H1 (cell line): ENCODE measurements around the gene KLHL3. TPM values are rescaled to one million over a fixed set of nuclear protein-coding genes. Genes with fewer than 3 reads are reported as not detected.

ENCODE experiments used
- KDM5A ChIP-seq: fragments of 200-600 bp; IDR thresholded peaks from 2 replicates; pipeline ENCODE4 v1.7.1; 2012; ENCODE audit warnings: mild to moderate bottlenecking, low read length, inconsistent platforms, mixed read lengths
- RXRA ChIP-seq: IDR thresholded peaks from 2 replicates; pipeline ENCODE4 v1.6.1; 2011; ENCODE audit warnings: low read depth, mild to moderate bottlenecking, low read length, moderate library complexity; ENCODE audit not compliant: insufficient read depth
- SIX5 ChIP-seq: IDR thresholded peaks from 2 replicates; pipeline ENCODE4 v1.6.1; 2011; ENCODE audit warnings: mild to moderate bottlenecking, low read depth, low read length
- SP2 ChIP-seq: IDR thresholded peaks from 2 replicates; pipeline ENCODE4 v1.6.1; 2012; ENCODE audit warnings: mild to moderate bottlenecking, low read length, inconsistent platforms
- polyA plus RNA-seq, 7 experiments: library from polyadenylated mRNA; depleted of rRNA in 3 of 7; stranded (reverse) in 5 of 7; unstranded in 2 of 7; fragments of >200 nt in 5 of 7; fragments of 200-250 nt in 2 of 7; gene quantifications; 1 replicate in 5 of 7; 2 replicates in 1 of 7; 4 replicates in 1 of 7; pipeline versions ENCODE4 v1.2.1 to v1.2.3, GENCODE V29; 2011 to 2013; ENCODE audit warnings: missing spikeins in 2 of 7, mixed read lengths in 2 of 7
- total RNA-seq: library from RNA; stranded (reverse); fragmentation: NEBNext Ultra II Directional; extraction: Animal tissue kit (Norgen Biotek cat#: 25700); gene quantifications from 2 replicates; pipeline ENCODE4 v1.2.1, GENCODE V29; 2021
- TF ChIP-seq, protein P1 (sequence below): fragments of 300-600 bp; sonication (generic); IDR thresholded peaks from 2 replicates; pipeline ENCODE4 v1.7.1; 2012; ENCODE audit warnings: low read length, moderate library complexity, mild to moderate bottlenecking, inconsistent platforms; ENCODE audit not compliant: insufficient replicate concordance

KLHL3 gene
- total and polyA plus RNA-seq, 2 of the 8 experiments (the other 6 are each of a cell fraction or from before 2014, with no cell fraction given) = 7.4 to 13.7 TPM

DNA sequence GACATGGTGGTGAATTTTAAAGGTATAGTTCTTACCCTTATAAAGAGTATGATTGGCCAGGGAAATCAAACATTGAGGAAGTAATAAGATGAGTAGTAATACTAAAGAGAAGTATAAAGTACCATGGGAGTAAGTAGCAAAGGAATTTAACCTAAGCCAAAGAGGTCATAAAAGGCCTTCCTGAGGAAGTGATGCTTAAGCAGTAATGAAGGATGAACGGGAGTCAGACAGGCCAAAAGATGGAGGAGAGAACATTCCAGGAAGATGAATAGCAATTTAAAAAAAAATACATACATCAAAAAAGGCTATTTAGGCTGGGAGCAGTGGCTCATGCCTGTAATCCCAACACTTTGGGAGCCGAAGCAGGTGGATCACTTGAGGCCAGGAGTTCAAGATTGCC is 29.0 kb downstream of the KLHL3 start (continued):
- TF ChIP-seq, protein P1, sequence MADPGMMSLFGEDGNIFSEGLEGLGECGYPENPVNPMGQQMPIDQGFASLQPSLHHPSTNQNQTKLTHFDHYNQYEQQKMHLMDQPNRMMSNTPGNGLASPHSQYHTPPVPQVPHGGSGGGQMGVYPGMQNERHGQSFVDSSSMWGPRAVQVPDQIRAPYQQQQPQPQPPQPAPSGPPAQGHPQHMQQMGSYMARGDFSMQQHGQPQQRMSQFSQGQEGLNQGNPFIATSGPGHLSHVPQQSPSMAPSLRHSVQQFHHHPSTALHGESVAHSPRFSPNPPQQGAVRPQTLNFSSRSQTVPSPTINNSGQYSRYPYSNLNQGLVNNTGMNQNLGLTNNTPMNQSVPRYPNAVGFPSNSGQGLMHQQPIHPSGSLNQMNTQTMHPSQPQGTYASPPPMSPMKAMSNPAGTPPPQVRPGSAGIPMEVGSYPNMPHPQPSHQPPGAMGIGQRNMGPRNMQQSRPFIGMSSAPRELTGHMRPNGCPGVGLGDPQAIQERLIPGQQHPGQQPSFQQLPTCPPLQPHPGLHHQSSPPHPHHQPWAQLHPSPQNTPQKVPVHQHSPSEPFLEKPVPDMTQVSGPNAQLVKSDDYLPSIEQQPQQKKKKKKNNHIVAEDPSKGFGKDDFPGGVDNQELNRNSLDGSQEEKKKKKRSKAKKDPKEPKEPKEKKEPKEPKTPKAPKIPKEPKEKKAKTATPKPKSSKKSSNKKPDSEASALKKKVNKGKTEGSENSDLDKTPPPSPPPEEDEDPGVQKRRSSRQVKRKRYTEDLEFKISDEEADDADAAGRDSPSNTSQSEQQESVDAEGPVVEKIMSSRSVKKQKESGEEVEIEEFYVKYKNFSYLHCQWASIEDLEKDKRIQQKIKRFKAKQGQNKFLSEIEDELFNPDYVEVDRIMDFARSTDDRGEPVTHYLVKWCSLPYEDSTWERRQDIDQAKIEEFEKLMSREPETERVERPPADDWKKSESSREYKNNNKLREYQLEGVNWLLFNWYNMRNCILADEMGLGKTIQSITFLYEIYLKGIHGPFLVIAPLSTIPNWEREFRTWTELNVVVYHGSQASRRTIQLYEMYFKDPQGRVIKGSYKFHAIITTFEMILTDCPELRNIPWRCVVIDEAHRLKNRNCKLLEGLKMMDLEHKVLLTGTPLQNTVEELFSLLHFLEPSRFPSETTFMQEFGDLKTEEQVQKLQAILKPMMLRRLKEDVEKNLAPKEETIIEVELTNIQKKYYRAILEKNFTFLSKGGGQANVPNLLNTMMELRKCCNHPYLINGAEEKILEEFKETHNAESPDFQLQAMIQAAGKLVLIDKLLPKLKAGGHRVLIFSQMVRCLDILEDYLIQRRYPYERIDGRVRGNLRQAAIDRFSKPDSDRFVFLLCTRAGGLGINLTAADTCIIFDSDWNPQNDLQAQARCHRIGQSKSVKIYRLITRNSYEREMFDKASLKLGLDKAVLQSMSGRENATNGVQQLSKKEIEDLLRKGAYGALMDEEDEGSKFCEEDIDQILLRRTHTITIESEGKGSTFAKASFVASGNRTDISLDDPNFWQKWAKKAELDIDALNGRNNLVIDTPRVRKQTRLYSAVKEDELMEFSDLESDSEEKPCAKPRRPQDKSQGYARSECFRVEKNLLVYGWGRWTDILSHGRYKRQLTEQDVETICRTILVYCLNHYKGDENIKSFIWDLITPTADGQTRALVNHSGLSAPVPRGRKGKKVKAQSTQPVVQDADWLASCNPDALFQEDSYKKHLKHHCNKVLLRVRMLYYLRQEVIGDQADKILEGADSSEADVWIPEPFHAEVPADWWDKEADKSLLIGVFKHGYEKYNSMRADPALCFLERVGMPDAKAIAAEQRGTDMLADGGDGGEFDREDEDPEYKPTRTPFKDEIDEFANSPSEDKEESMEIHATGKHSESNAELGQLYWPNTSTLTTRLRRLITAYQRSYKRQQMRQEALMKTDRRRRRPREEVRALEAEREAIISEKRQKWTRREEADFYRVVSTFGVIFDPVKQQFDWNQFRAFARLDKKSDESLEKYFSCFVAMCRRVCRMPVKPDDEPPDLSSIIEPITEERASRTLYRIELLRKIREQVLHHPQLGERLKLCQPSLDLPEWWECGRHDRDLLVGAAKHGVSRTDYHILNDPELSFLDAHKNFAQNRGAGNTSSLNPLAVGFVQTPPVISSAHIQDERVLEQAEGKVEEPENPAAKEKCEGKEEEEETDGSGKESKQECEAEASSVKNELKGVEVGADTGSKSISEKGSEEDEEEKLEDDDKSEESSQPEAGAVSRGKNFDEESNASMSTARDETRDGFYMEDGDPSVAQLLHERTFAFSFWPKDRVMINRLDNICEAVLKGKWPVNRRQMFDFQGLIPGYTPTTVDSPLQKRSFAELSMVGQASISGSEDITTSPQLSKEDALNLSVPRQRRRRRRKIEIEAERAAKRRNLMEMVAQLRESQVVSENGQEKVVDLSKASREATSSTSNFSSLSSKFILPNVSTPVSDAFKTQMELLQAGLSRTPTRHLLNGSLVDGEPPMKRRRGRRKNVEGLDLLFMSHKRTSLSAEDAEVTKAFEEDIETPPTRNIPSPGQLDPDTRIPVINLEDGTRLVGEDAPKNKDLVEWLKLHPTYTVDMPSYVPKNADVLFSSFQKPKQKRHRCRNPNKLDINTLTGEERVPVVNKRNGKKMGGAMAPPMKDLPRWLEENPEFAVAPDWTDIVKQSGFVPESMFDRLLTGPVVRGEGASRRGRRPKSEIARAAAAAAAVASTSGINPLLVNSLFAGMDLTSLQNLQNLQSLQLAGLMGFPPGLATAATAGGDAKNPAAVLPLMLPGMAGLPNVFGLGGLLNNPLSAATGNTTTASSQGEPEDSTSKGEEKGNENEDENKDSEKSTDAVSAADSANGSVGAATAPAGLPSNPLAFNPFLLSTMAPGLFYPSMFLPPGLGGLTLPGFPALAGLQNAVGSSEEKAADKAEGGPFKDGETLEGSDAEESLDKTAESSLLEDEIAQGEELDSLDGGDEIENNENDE = no peak
- TF ChIP-seq SP2 (no peak), KDM5A (no peak), RXRA (no peak), SIX5 (no peak)
